Measurements from ENCODE around the gene LAMTOR2. TPM values are rescaled to one million over a fixed set of nuclear protein-coding genes. Genes with fewer than 3 reads are reported as not detected.

Gene LAMTOR2
- total and polyA plus RNA-seq, 9 of the 15 experiments (the other 6 are each of a cell fraction or from before 2014, with no cell fraction given), result 39.0 to 161 (median 74.6) TPM

- TF ChIP-seq ARID4B (CRISPR knock-in tag; IDR thresholded peaks at IDR 0.05), result 0 out of 2 replicates have a peak, but pooled peaks have one; percentile 18
- TF ChIP-seq TCF3 (CRISPR knock-in tag; IDR thresholded peaks at IDR 0.05), result peak; percentile 74
- TF ChIP-seq THAP7 (CRISPR knock-in tag; IDR thresholded peaks at IDR 0.05), result no peak
- no peak for TF ChIP-seq KLF6 (CRISPR knock-in tag; IDR thresholded peaks at IDR 0.05; ENCODE audit: borderline replicate concordance)
- no peak for TF ChIP-seq PBX2 (CRISPR knock-in tag; IDR thresholded peaks at IDR 0.05; ENCODE audit: low read depth)
- 0 out of 2 replicates have a peak, but pooled peaks have one; percentile 7 for TF ChIP-seq PBX2 (tag; conservative IDR thresholded peaks at IDR 0.05; ENCODE audit: low read depth)
- TF ChIP-seq ZNF511 (CRISPR knock-in tag; IDR thresholded peaks at IDR 0.05), result no peak
- peak; percentile 20 for TF ChIP-seq PHF20 (IDR thresholded peaks at IDR 0.05; ENCODE audit: partially characterized antibody)
- TF ChIP-seq CTCF (IDR thresholded peaks at IDR 0.05 in 2 of 3, conservative IDR thresholded peaks at IDR 0.05 in 1 of 3; ENCODE audit: insufficient read depth in 2 of 3, low read depth in 1 of 3, low read length in 3 of 3), result no peak
- 0 out of 2 replicates have a peak, but pooled peaks have one; percentile 30 for TF ChIP-seq ZNF707 (CRISPR knock-in tag; conservative IDR thresholded peaks at IDR 0.05)
- TF ChIP-seq RBM25 (IDR thresholded peaks at IDR 0.05; ENCODE audit: low read depth, low read length, severe bottlenecking), result no peak
- TF ChIP-seq TFE3 (CRISPR knock-in tag; IDR thresholded peaks at IDR 0.05), result no peak
- no peak for TF ChIP-seq CBFB (CRISPR knock-in tag; IDR thresholded peaks at IDR 0.05)
- no peak for TF ChIP-seq MCM3 (IDR thresholded peaks at IDR 0.05)
These were observed 52.3 kb downstream of the LAMTOR2 start (continued) for GRCh38 chr1:156106624-156107488.
